GM12878 (cell line): ENCODE data around the gene SLC9A8. TPM values are rescaled to one million over a fixed set of nuclear protein-coding genes. Genes with fewer than 3 reads are reported as not detected.

Source experiments
- ATF2 ChIP-seq: IDR thresholded peaks from 2 replicates; pipeline ENCODE4 v1.6.1; 2012; ENCODE audit warnings: low read length, inconsistent platforms
- BMI1 ChIP-seq: fragments of 450-650 bp; IDR thresholded peaks from 2 replicates; pipeline ENCODE4 v1.6.1; 2016; ENCODE audit warnings: mild to moderate bottlenecking, moderate library complexity, borderline replicate concordance
- BRCA1 ChIP-seq: IDR thresholded peaks from 2 replicates; pipeline ENCODE4 v1.6.1; 2011; ENCODE audit warnings: low read depth, low read length, improper control_type of control experiment
- CHD4 ChIP-seq: fragments of 200-600 bp; sonication (generic); IDR thresholded peaks from 2 replicates; pipeline ENCODE4 v1.6.1; 2016; ENCODE audit warnings: mild to moderate bottlenecking
- CREB1 ChIP-seq: IDR thresholded peaks from 2 replicates; pipeline ENCODE4 v1.6.1; 2012; ENCODE audit warnings: low read depth, mild to moderate bottlenecking, inconsistent platforms
- CTCF ChIP-seq, 3 experiments: IDR thresholded peaks in 2 of 3; conservative IDR thresholded peaks in 1 of 3; 2 replicates each; pipeline ENCODE4 v1.5.1; 2011; ENCODE audit warnings: low read depth in 3 of 3, low read length in 3 of 3, mild to moderate bottlenecking in 3 of 3, control low read depth in 2 of 3, moderate library complexity in 2 of 3, inconsistent platforms in 1 of 3, mixed read lengths in 1 of 3; ENCODE audit not compliant: control insufficient read depth in 2 of 3, insufficient read depth in 1 of 3; ENCODE audit errors: extremely low read depth in 1 of 3
- FOXK2 ChIP-seq: fragments of 450-650 bp; IDR thresholded peaks from 2 replicates; pipeline ENCODE4 v1.6.1; 2017; ENCODE audit warnings: mild to moderate bottlenecking, moderate library complexity
- FOXM1 ChIP-seq: IDR thresholded peaks from 2 replicates; pipeline ENCODE4 v1.6.1; 2012; ENCODE audit warnings: low read depth, mild to moderate bottlenecking, inconsistent platforms, low read length, moderate library complexity
- IKZF2 ChIP-seq, 2 experiments: fragments of 450-650 bp; IDR thresholded peaks; 2 replicates each; pipeline ENCODE4 v1.6.1; 2017; ENCODE audit warnings: mild to moderate bottlenecking in 2 of 2, moderate library complexity in 2 of 2
- MEF2A ChIP-seq: IDR thresholded peaks from 2 replicates; pipeline ENCODE4 v1.6.1; 2011; ENCODE audit warnings: low read depth, mild to moderate bottlenecking, low read length, moderate library complexity; ENCODE audit not compliant: insufficient read depth
- MYC ChIP-seq: IDR thresholded peaks from 2 replicates; pipeline ENCODE4 v1.6.1; 2011; ENCODE audit warnings: mild to moderate bottlenecking, low read length, moderate library complexity, inconsistent platforms; ENCODE audit not compliant: insufficient read depth, insufficient replicate concordance, insufficient read length, severe bottlenecking
- NR2C1 ChIP-seq: fragments of 450-650 bp; IDR thresholded peaks from 2 replicates; pipeline ENCODE4 v1.6.1; 2017; ENCODE audit warnings: antibody characterized with exemption, mild to moderate bottlenecking, moderate library complexity
- PAX5 ChIP-seq: IDR thresholded peaks from 2 replicates; pipeline ENCODE4 v1.6.1; 2011; ENCODE audit warnings: low read depth, low read length, borderline replicate concordance
- PAX8 ChIP-seq: fragments of 450-650 bp; IDR thresholded peaks from 2 replicates; pipeline ENCODE4 v1.6.1; 2017; ENCODE audit warnings: mild to moderate bottlenecking, moderate library complexity
- PML ChIP-seq: IDR thresholded peaks from 2 replicates; pipeline ENCODE4 v1.6.1; 2012; ENCODE audit warnings: low read length, inconsistent platforms
- POLR2AphosphoS5 ChIP-seq: IDR thresholded peaks from 2 replicates; pipeline ENCODE4 v1.6.1; 2011; ENCODE audit warnings: mild to moderate bottlenecking, low read length, inconsistent platforms
- SMAD5 ChIP-seq: IDR thresholded peaks from 2 replicates; pipeline ENCODE4 v1.6.1; 2016; ENCODE audit warnings: antibody characterized with exemption, low read depth
- SUZ12 ChIP-seq: fragments of 200-600 bp; sonication (generic); IDR thresholded peaks from one replicate; pipeline ENCODE4 v1.6.1; 2018; ENCODE audit warnings: antibody characterized with exemption, mild to moderate bottlenecking; ENCODE audit not compliant: unreplicated experiment
- ZBTB11 ChIP-seq: fragments of 450-650 bp; formaldehyde crosslinking; IDR thresholded peaks from 2 replicates; pipeline ENCODE4 v1.5.0; 2022; ENCODE audit warnings: mild to moderate bottlenecking, missing genetic modification characterization
- ZNF217 ChIP-seq: fragments of 450-650 bp; IDR thresholded peaks from 2 replicates; pipeline ENCODE4 v1.6.1; 2017; ENCODE audit warnings: antibody characterized with exemption, mild to moderate bottlenecking
- polyA plus RNA-seq, 11 experiments: library from polyadenylated mRNA; depleted of rRNA in 4 of 11; unstranded in 6 of 11; stranded (reverse) in 5 of 11; fragments of >200 nt; fragmentation: Nextera tagmentation in 4 of 11; fragmentation: Illumina TruSeq in 1 of 11; extraction: Ambion mirVana in 4 of 11; extraction: Trizol in 1 of 11; gene quantifications; 1 replicate in 1 of 11; 2 replicates in 10 of 11; pipeline versions ENCODE4 v1.2.1 to v1.2.3, GENCODE V29; 2011 to 2016; ENCODE audit warnings: inconsistent platforms in 2 of 11, missing spikeins in 2 of 11, low read depth in 1 of 11
- total RNA-seq, 4 experiments: library from RNA; depleted of rRNA in 3 of 4; stranded (reverse); fragments of >200 nt in 3 of 4; fragmentation: Illumina TruSeq in 1 of 4; extraction: Trizol in 1 of 4; gene quantifications; 2 replicates each; pipeline versions ENCODE4 v1.2.1 to v1.2.3, GENCODE V29; 2013 to 2021
- TF ChIP-seq, protein P1 (sequence below): IDR thresholded peaks from 2 replicates; pipeline ENCODE4 v1.6.1; 2012; ENCODE audit warnings: improper control_type of control experiment, low read depth, low read length; ENCODE audit not compliant: insufficient replicate concordance

SLC9A8 gene
- total and polyA plus RNA-seq, 10 of the 15 experiments (the other 5 are each of a cell fraction or from before 2014, with no cell fraction given) = 0.40 to 15.5 (median 6.5) TPM

- TF ChIP-seq ZBTB11 (no peak), PML (no peak), BMI1 (no peak), FOXM1 (no peak), CTCF (IDR thresholded peaks at IDR 0.05 in 2 of 3, conservative IDR thresholded peaks at IDR 0.05 in 1 of 3; ENCODE audit: control insufficient read depth in 2 of 3, extremely low read depth in 1 of 3, insufficient read depth in 1 of 3, low read depth in 3 of 3, low read length in 3 of 3) (no peak), PAX8 (no peak), IKZF2 (IDR thresholded peaks at IDR 0.05) (peak in 1 of 2 experiments; percentile 35; a peak in 1 of 4 replicates), CHD4 (no peak), POLR2AphosphoS5 (no peak), MYC (no peak), SMAD5 (no peak), CREB1 (no peak), ZNF217 (0 out of 2 replicates have a peak, but pooled peaks have one; percentile 23), MEF2A (no peak), SUZ12 (no peak), NR2C1 (no peak), ATF2 (no peak), BRCA1 (no peak), PAX5 (no peak), FOXK2 (no peak)
- TF ChIP-seq, protein P1, sequence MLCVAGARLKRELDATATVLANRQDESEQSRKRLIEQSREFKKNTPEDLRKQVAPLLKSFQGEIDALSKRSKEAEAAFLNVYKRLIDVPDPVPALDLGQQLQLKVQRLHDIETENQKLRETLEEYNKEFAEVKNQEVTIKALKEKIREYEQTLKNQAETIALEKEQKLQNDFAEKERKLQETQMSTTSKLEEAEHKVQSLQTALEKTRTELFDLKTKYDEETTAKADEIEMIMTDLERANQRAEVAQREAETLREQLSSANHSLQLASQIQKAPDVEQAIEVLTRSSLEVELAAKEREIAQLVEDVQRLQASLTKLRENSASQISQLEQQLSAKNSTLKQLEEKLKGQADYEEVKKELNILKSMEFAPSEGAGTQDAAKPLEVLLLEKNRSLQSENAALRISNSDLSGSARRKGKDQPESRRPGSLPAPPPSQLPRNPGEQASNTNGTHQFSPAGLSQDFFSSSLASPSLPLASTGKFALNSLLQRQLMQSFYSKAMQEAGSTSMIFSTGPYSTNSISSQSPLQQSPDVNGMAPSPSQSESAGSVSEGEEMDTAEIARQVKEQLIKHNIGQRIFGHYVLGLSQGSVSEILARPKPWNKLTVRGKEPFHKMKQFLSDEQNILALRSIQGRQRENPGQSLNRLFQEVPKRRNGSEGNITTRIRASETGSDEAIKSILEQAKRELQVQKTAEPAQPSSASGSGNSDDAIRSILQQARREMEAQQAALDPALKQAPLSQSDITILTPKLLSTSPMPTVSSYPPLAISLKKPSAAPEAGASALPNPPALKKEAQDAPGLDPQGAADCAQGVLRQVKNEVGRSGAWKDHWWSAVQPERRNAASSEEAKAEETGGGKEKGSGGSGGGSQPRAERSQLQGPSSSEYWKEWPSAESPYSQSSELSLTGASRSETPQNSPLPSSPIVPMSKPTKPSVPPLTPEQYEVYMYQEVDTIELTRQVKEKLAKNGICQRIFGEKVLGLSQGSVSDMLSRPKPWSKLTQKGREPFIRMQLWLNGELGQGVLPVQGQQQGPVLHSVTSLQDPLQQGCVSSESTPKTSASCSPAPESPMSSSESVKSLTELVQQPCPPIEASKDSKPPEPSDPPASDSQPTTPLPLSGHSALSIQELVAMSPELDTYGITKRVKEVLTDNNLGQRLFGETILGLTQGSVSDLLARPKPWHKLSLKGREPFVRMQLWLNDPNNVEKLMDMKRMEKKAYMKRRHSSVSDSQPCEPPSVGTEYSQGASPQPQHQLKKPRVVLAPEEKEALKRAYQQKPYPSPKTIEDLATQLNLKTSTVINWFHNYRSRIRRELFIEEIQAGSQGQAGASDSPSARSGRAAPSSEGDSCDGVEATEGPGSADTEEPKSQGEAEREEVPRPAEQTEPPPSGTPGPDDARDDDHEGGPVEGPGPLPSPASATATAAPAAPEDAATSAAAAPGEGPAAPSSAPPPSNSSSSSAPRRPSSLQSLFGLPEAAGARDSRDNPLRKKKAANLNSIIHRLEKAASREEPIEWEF = no peak
Measured at GRCh38 chr20:49935746-49936152, 123.1 kb downstream of the SLC9A8 start (continued).
